ENCODE results near the gene TSC1.
A peak's percentile ranks its signal among the peaks of the same experiment; 100 is the strongest.

The TSC1 gene

DNA sequence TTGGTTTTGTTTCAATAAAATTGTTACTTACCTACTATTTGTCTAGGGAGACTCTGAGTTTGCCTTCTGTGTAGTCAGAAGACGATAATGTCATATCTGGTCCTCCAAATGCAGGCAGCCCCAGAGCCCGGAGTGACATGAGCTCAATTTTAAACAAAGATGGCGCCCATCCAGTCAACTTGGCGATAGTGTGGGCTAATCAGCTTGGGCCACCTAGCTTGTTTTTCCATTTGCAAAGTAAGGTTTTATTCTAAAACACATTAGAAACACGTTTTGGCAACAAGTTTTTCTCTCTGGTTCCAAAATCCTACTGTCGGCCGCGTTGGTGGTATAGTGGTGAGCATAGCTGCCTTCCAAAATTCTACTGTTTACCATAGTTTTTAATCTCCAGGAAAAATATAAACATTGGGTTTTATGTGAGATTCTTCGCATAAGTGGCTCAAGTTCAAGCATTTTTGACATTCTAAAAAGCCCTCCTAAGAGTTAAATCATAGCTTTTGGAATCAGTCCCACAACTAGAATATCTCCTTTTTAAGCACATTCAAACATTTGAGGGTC lies 13.2 kb downstream of the TSC1 start:
- no peak for DNase-seq

DNA sequence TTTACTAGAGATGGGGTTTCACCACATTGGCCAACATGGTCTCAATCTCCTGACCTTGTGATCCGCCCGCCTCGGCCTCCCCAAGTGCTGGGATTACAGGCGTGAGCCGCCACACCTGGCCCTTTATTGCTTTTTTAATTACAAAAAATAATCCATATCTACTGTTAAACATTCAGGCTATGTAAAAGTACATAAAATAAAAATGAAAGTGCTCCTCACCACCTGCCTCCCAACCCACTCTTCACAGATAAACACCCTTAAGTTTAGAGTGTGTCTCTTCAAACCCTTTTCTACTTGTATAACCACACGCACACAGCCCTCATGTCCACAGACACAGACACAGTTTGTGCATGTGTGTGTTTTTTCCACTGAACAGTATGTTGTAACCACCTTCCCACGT lies 16.7 kb downstream of the TSC1 start:
- no peak for DNase-seq

DNA sequence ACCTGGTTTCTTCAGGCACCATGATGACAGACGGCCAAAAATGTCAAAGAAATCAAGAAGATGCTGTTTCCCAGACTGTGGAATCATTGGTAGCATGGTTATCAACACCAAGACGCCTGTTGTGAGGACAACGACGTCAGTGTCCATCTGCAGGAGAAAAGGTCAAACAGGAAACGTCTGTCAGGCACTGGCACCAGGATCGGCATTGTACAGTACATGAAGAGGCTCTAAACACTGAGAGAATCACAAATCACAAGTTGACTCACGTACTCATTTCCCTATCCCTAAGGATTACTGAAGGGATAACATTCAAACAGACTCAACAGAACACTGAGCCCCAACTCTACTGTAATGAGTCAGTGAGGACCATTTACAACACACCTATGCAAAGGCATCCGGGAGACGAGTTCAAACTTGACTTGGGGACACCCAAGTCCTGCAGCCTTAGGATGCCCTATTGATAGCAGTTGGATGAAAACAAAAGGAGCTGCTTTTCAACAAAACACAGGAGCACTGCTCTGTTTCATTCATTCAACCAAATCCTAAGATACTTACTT lies 21.0 kb downstream of the TSC1 start:
- DNase-seq, result no peak

DNA sequence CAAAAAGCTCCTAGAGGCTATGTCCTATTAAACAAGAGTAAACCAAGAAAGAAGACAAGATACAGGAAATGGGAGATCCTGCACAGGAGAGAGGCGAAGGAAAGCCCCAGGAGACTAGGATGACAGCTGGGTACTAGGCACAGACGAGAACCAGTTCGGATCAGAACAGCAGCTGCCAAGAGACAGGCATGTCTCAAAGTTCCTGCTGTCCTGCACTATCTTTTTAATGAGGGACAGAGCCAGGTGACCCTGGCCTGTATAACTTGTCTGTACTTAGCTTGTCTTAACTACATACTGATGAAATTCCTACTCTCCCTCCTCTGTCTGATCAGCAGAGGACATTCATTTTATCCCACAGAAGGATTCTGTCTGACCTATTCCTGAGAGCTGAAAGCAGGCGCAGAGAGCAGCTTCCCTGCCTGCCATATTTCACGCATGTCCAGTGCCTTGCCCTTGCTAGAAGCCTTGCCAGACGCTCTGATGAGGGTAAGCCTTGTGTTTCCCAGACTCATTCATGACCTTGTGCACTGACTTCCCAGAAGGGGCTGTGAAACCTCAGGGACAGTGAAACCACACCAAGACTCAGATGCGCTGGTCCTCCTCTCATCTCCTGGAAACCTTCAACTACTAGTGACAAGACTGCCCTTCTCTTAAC lies 24.7 kb downstream of the TSC1 start:
- DNase-seq, result no peak

DNA sequence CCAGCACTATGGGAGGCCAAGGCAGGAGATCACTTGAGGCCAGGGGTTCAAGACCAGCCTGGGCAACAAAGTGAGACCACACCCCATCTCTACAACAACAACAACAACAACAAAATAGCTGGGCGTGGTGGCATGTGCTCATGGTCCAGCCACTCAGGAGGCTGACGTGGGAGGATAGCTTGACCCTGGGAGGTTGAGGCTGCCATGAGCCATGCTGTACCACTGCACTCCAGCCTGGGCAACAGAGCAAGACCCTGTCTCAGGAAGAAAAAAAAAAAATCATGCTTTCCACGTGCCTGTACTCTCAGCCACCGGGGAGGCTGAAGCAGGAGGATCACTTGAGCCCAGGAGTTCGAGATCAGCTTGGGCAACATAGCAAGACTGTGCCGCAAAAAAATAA lies 29.5 kb downstream of the TSC1 start:
- no peak for DNase-seq

DNA sequence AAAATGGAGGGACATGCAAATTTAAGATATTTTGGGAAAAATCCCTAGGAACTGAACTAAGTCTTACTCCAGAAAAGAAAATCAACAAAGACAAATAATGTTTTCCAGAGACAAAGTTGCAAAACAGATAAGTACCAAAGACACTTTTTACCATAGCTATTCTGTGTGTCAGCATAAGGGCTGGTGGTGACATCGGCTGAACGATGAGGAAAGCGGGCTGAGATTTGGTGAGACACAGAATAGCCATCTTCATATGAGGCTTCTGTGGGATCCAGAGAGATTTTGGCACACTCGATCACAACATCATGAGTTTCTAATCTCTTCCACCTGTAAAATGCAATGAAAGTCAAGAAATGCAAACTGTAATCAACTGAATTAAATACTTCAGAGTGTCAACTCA lies 32.3 kb downstream of the TSC1 start:
- DNase-seq, result no peak

DNA sequence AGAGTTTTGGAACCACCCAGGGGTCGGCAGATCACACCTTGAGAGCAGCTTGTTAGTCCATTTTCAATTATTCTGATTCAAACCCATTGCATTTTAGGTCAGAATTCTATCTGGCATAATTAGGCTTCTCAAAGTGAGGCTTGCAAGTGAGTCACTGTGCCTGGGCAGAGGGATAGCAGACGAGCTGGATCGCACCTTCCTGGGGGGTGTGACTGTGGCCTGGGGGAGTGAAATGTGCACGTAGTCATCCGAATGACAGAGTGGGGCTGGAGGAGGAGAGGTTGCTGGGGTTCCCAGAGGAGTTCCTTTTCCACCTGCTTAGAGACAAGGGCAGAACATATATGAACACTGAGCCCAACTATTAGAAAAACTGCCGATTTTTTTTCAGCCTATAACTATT lies 34.0 kb downstream of the TSC1 start:
- no peak for DNase-seq

DNA sequence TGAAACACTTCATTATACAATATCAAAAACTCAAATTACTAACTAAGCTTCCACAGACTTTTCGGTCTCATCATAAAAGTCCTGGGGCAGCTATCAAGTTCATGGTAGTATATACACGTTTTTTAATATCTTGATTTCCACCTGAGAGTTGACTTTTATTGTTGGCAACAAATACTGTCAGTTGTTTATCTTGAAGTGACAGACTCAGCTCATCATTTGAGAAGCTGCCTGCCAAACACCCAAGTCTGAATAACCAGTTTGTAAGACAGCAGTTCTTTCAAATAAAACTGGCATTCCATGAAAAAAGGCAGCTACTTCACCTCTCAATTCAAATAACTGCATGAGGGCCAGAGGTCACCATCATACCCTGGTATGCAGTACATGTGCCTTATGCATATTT lies 35.1 kb downstream of the TSC1 start:
- no peak for DNase-seq

DNA sequence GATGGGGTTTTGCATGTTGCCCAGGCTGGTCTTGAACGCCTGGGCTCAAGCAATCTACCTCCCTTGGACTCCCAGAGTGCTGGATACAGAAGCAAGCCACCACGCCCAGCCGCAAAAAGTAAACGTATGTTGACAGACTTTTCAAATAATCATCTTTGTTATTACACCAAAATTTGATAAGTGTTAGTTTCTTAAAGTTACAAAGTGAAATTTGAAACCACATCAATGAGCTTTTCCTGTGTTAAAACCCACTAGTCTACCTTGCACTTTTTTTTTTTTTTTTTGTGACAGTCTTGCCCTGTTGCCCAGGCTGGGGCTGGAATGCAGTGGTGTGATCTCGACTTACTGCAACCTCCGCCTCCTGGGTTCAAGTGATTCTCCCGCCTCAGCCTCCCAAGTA lies 35.8 kb downstream of the TSC1 start:
- DNase-seq, result no peak

DNA sequence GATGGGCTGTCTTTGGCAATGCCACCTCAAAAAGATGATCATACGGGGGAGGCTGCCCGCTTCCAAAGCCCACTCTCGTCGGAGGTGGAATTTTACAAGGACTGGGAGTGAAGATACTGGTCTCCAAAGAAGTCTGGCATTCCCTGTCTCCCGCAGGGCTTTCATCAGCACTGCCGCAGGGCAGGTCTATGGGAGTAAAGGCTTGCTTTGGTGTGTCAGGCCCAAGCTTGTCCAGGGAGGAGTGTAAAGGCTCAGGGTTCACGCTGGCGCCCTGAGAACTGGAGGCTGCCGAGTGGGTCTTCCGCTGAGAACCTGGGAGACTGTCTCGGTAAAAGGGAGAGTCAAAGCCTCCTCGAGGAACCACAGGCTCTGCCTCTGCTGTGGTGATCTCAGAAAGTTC lies 38.7 kb downstream of the TSC1 start:
- DNase-seq, result no peak

DNA sequence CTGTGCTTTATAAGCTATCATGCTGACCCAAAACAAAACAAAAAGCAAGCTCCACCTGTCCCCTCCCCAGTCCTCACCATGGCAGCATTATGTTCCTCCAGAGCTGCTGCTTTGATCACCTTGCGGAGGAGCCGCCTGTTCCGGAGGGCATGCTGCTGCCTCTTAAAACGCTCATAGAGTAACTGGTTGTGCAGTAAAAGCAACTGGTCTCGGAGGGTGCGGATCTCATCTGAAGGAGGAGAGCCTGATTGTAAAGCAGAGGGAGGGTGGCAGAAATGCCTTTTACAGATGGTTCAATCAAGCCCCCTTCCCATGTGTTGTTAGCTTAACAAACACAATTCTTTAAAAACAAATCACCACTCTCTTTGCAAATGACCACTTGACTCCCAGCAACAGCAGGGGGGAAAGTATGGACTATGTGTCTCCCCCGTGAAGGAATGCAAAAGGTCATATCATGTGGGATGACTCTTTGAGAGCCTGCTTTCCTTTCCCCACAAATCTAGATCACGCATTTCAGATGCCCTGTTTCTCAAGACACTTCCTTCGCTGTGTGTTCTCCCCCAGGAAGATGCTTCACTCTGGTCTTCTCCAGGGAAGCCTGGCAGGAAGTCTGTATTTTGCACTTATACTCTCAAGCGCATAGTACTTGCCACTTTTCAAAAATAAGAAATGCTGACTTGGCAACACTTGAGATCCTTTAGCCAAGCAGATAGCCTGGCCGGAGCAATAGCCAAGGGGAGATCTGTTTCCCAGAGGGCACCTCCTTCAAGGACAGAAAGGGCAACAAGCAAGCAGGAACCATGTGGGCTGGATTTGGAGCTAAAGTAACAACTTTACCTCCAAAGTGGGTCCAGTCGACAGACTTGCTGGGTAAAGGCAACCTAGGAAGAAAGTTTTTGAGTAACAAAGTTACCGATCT lies 40.6 kb downstream of the TSC1 start:
- DNase-seq, result no peak

DNA sequence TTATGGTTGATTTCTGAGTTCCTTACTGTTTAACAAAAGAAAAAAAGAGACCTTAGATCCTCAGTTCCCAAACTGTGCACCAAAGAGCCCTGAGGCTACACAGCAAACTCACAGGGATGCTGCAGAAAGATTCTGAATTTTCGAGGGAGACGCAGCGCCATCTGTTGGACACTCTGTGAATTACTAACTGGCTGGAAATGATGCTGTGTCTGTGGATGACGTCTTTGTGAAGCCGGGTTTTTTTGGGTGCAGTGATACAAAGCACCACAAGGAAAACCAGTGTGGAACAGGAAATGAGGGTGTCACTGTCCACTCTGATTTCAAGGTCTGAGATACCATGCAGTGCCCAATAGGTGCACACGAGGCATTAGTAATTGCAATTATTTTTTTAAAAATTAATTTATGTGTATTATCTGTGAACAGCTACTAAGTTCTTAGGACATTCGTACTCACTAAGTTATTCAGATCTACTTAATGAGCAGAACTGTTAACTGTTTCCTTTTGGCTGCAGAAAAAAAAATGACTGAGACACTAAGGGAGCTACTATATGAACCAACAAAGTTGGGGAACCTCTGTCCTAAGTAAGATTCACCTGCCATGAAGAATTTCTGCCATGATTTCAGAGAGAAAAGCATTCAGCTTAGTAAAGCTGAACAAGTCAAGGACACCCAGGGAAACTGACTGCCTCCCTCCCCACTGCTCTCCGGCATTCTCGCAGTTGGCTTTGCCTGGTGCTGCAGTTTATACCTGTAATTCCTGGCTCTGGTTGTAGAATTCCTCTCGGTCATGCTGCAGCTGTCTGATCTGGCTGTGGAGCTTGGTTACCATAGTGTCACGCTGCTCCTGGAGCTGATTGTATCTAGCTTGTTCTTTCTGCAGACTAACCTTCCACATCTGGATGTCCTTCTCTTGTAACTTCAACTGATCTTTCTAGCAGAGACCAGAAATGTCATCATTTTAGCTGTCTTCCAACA lies 42.3 kb downstream of the TSC1 start:
- DNase-seq, result no peak

DNA sequence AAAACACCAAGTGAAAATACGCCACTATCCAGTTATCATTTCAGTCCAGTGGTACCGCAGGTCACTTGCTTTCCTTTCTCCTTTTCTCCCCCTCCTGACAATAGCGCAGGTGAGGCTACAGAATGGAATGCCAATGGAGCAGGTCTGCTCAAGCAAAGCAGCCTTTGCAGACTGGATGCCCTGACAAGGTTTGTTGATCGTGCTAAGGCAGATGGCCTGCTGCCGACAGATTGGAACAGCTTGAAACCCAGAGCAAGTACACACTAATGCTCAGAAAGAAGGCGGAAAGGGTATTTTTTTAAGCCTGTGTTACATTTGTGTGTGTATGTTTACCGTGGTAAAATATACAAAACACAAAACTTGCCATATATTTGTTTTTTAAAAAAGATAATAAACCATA lies 46.4 kb downstream of the TSC1 start:
- DNase-seq, result no peak

DNA sequence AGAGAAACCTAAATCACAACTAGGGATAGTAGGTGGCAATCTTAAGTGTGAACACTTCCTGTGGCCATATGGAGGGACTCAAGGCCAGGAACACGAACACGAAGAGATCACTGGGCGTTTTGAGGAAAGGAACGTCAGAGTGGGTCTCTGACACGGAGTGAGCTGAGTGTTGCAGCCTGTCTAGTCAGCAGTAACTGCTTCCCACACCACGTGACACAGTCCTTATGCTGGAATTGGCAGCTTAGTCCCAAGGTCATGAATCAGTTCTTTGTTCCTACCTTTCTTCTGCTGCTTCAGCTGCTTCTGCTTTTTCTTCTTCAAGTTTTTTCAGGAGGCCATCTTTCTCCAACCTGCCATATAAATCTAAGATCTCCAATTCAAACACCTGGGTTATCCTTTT lies 47.5 kb downstream of the TSC1 start:
- no peak for DNase-seq

DNA sequence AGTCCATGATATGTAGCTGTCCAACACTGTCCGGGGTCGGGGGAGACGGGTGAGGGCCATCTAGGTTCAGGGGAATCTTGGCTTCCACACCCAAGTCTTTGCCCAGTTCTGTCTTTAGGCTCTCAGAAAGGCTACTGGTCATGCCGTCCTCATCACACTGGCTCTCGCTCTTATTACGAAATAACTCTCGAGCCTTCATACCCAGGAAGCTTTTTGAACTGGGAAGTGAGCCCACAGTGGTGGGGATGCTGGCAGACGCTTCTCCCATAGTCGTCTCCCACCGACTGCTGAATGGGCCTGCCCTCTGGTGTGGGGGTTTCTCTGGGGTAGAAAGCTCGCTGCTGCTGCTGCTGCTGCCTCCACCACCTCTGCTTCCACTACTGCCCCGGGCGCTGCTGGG lies 48.2 kb downstream of the TSC1 start:
- no peak for DNase-seq

DNA sequence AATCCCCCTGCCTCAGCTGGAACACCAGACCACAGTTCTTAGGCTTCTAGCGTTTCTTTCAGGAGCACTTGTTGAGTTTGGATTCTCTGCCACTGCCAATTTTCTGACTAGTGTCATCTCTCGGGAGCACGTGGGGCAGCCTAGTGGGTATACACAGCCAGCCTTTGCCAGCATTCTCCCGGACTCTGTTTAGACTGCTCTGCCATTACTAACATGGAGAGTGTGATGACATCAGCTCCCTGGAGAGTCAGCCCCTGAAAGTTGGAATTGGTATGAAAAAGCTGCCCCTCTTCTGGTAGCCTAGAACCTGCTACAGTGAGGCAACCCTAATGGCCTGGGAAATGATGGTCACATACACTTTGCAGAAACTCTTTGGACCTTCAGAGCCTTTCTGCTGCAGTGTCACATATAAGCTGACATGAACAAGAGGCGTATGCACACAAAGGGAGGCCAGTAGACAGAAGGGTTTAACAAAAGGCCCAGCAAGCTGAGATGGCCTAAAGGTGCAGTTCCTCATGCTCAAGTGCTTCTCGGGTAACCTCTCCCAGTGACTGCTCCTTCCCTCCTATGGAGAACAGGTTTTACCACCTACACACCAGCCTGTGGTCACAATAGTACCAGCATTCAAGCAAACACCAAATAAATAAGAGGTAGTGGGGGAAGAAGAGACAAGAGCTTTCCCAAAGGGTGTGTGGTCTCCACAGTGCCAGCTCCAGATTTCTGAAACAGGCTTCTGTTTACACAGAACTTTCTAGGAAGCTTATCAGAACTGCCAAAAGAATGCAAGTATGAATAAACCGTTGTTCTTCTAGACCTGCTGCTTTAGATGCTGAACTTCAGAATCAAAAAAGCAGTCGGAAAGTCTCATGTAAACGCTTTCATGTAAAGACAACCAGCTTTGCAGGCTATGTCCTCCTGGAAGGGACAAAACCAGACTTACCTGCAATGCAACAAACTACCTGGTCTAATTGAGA lies 49.3 kb downstream of the TSC1 start:
- DNase-seq, result peak; percentile 41

DNA sequence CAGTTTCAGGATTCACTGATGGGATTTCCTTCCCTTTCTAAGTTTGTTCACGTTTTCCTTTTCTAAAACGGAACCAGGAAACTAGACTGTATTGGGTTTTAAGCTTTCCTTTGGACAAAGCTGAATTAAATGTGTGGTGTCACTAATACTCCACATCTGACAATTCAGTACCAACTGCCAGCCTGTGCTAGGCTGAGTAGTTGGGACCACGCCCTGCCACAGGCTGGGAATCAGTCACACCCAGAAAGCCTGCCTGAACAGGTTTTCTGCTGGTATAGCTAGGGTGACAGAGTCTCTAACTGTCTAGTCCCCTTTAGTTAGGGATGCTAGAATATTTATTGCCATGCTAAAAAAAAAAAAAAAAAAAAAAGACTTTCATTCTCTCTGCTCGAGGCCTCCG lies 50.1 kb downstream of the TSC1 start:
- no peak for DNase-seq

DNA sequence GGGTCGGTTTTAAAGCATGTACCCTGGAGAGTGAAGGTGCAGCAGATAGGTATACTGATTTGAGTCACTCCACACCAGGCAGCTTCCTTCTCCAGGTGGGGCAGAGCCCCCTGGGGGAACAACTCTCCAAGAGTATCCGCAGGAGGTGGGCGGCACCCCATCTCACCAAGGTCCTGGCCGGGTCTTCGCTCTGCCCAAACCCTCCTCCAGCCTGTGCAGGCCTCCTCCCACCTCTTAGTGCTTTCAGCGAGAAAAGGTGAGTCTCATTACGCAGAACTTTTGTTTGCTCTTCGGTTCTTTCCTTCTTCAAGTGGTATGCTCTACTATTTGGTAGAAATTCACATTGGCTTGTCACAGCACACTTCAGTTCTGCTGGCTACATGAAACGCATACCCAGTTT lies 52.0 kb downstream of the TSC1 start:
- no peak for DNase-seq

DNA sequence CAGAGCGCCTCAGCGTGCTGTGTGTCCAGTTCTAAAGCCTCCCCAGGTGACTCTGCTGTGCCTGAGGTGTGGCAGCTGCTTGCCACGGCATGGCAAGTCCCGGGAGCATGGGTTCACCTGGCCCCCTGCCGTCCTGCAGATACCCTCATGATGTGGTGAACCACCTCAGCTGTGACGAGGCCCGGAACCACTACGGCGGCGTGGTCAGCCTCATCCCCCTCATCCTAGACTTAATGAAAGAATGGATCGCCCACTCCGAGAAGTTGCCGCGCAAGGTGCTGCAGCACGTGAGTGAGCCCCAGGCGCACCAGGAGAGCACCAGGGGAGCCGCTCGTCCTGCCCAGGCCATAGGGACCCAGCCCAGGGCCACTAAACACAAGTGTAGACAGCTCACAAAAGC lies 56.3 kb downstream of the TSC1 start:
- DNase-seq, result no peak

DNA sequence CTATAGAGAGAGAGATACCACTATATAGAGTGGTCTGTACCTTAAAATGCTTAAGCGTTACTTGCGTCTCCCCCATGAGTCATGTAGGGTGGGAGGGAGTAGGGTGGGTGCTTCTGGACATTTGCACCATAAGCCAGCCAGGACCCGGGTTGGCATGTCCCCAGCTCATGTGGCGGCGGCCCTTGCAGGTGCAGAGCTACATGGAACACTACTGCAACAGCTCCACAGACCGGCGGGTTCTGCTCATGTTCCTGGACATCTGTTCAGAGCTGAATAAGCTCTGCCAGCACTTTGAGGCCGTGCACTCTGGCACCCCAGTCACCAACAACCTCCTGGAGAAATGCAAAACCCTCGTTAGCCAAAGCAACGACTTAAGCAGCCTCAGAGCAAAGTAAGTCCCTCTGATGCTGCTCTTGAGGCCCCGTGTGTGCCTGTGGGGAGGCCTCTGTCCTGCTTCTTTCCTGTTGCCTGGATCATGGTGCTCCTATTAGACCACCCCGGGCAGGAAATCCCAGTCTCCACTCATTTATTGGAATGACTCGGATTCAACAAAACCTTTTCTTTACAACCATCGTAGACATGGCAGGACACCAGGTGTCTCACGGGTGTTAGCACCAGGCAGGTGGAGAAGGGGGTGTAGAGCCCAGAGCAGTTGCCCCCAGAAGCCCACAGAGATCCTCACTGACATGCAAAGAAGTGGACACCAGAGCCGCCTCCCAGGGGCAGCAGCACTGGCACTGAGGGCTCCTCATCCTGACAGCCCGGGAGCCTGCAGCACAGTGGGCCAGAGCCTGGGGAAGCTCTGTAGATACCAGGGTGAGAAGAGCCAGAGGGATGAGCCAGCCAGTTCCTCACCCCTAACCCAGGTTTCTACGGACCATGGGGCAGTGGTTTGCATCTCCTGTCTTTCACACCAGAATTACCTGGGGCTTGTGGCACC lies 57.0 kb downstream of the TSC1 start:
- no peak for DNase-seq

All from NCI-H510A (cell line).